ENCODE data around the gene TAP2.

DNA sequence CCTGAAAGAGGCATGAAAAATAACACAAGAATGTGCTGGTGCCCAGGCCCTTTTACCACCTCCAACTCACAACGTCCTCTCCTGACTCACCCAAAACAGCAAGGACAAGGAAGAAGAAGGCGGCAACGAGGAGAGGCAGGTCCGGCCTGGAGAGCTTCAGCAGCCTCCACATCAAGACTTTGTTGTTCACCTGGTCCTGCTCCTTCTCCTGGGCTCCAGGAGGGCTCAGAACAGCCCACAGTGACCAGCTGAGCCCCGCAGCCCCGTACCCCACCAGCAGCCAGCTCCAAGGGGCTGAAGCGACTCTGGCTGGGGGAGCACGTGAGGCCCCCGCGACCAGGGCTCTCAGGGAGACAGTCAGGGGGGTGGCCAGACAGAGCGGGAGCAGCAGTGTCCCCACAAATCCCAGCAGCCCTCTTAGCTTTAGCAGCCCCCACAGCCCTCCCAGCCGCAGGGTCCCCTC lies 857 bp downstream of the TAP2 start:
- TF ChIP-seq, protein P1, sequence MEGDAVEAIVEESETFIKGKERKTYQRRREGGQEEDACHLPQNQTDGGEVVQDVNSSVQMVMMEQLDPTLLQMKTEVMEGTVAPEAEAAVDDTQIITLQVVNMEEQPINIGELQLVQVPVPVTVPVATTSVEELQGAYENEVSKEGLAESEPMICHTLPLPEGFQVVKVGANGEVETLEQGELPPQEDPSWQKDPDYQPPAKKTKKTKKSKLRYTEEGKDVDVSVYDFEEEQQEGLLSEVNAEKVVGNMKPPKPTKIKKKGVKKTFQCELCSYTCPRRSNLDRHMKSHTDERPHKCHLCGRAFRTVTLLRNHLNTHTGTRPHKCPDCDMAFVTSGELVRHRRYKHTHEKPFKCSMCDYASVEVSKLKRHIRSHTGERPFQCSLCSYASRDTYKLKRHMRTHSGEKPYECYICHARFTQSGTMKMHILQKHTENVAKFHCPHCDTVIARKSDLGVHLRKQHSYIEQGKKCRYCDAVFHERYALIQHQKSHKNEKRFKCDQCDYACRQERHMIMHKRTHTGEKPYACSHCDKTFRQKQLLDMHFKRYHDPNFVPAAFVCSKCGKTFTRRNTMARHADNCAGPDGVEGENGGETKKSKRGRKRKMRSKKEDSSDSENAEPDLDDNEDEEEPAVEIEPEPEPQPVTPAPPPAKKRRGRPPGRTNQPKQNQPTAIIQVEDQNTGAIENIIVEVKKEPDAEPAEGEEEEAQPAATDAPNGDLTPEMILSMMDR (IDR thresholded peaks at IDR 0.05 in 4 of 5, conservative IDR thresholded peaks at IDR 0.05 in 1 of 5) = no peak
- TF ChIP-seq POLR2A (IDR thresholded peaks at IDR 0.05) = no peak
